GM19328 (cell line): Measurements from ENCODE around the gene TMEM61.
"Not testable (repeated sequence)": the region's sequence is repeated elsewhere in the genome, so short reads cannot be mapped to it uniquely, and the experiment has no call there.

ENCODE experiments used
- ATAC-seq: cut with Tn5 transposase; IDR thresholded peaks from one replicate; pipeline ENCODE4 v1.9.1; 2021; ENCODE audit warnings: mild to moderate bottlenecking, moderate library complexity; ENCODE audit not compliant: unreplicated experiment

TMEM61 gene

GRCh38 chr1:54980528-54981241 is at the start of gene TMEM61:
Gene TMEM61 (plus strand): TSS chr1:54980628. CDS start chr1:54981066, 438 bp downstream.
- no peak for ATAC-seq

GRCh38 chr1:54931275-54931840 is 49.1 kb upstream of the TMEM61 start:
- no peak for ATAC-seq

GRCh38 chr1:54934081-54934480 is 46.3 kb upstream of the TMEM61 start:
- ATAC-seq, result not testable (repeated sequence)

- no peak for ATAC-seq
Observed at GRCh38 chr1:54934869-54935268, 45.6 kb upstream of the TMEM61 start.

- no peak for ATAC-seq
Observed at GRCh38 chr1:54936791-54937190, 43.6 kb upstream of the TMEM61 start.

- ATAC-seq, result no peak
Observed at GRCh38 chr1:54937469-54937868, 43.0 kb upstream of the TMEM61 start.

- ATAC-seq, result not testable (repeated sequence)
Observed at GRCh38 chr1:54938955-54939354, 41.5 kb upstream of the TMEM61 start.

GRCh38 chr1:54940042-54940441 is 40.4 kb upstream of the TMEM61 start:
- no peak for ATAC-seq

GRCh38 chr1:54942976-54943375 is 37.5 kb upstream of the TMEM61 start:
- no peak for ATAC-seq

GRCh38 chr1:54944610-54945392 is 35.6 kb upstream of the TMEM61 start:
- ATAC-seq, result no peak

- no peak for ATAC-seq
Observed at GRCh38 chr1:54945393-54945936, 35.0 kb upstream of the TMEM61 start.

- ATAC-seq, result no peak
Observed at GRCh38 chr1:54947540-54947939, 32.9 kb upstream of the TMEM61 start.

GRCh38 chr1:54949053-54949452 is 31.4 kb upstream of the TMEM61 start:
- ATAC-seq, result no peak

GRCh38 chr1:54950006-54950368 is 30.4 kb upstream of the TMEM61 start:
- no peak for ATAC-seq

GRCh38 chr1:54950369-54951163 is 29.9 kb upstream of the TMEM61 start:
- ATAC-seq, result no peak

GRCh38 chr1:54951810-54952226 is 28.6 kb upstream of the TMEM61 start:
- ATAC-seq, result no peak

GRCh38 chr1:54952950-54953718 is 27.3 kb upstream of the TMEM61 start:
- ATAC-seq, result no peak

GRCh38 chr1:54953846-54954245 is 26.6 kb upstream of the TMEM61 start:
- no peak for ATAC-seq

GRCh38 chr1:54955359-54955758 is 25.1 kb upstream of the TMEM61 start:
- ATAC-seq, result no peak

GRCh38 chr1:54956726-54957125 is 23.7 kb upstream of the TMEM61 start:
- no peak for ATAC-seq
